HG03097 (cell line): ENCODE data around the gene LNX2.
A peak's percentile ranks its signal among the peaks of the same experiment; 100 is the strongest.

ENCODE experiments used
- ATAC-seq: cut with Tn5 transposase; IDR thresholded peaks from one replicate; pipeline ENCODE4 v1.9.1; 2021; ENCODE audit not compliant: unreplicated experiment, low FRiP score

LNX2 gene

GRCh38 chr13:27620377-27621115 is at the start of gene LNX2:
Gene LNX2 (minus strand): TSS chr13:27620529. CDS start chr13:27581703, 38,826 bp downstream.
- ATAC-seq, result peak; percentile 81

- ATAC-seq, result no peak
These were observed 47.6 kb upstream of the LNX2 start for GRCh38 chr13:27667946-27668345.

GRCh38 chr13:27666951-27667350 is 46.6 kb upstream of the LNX2 start:
- no peak for ATAC-seq

GRCh38 chr13:27665761-27666160 is 45.4 kb upstream of the LNX2 start:
- ATAC-seq, result no peak

GRCh38 chr13:27665333-27665732 is 45.0 kb upstream of the LNX2 start:
- ATAC-seq, result no peak

GRCh38 chr13:27663947-27664346 is 43.6 kb upstream of the LNX2 start:
- ATAC-seq, result no peak

- no peak for ATAC-seq
These were observed 42.6 kb upstream of the LNX2 start for GRCh38 chr13:27662738-27663470.

- no peak for ATAC-seq
These were observed 40.7 kb upstream of the LNX2 start for GRCh38 chr13:27661017-27661416.

- no peak for ATAC-seq
These were observed 40.2 kb upstream of the LNX2 start for GRCh38 chr13:27660511-27660910.

GRCh38 chr13:27659145-27659865 is 39.0 kb upstream of the LNX2 start:
- ATAC-seq, result no peak

- ATAC-seq, result no peak
These were observed 38.2 kb upstream of the LNX2 start for GRCh38 chr13:27658546-27658945.

GRCh38 chr13:27657724-27658123 is 37.4 kb upstream of the LNX2 start:
- ATAC-seq, result no peak

GRCh38 chr13:27654816-27655215 is 34.5 kb upstream of the LNX2 start:
- no peak for ATAC-seq

GRCh38 chr13:27654059-27654458 is 33.7 kb upstream of the LNX2 start:
- ATAC-seq, result no peak

GRCh38 chr13:27650312-27650711 is 30.0 kb upstream of the LNX2 start:
- no peak for ATAC-seq

- no peak for ATAC-seq
These were observed 24.0 kb upstream of the LNX2 start for GRCh38 chr13:27644302-27644701.

- ATAC-seq, result no peak
These were observed 23.2 kb upstream of the LNX2 start for GRCh38 chr13:27643334-27644132.

GRCh38 chr13:27641711-27642502 is 21.6 kb upstream of the LNX2 start:
- no peak for ATAC-seq

GRCh38 chr13:27639186-27639585 is 18.9 kb upstream of the LNX2 start:
- no peak for ATAC-seq

GRCh38 chr13:27638521-27638920 is 18.2 kb upstream of the LNX2 start:
- no peak for ATAC-seq
